OCI-M1 (cell line): ENCODE measurements around the gene AK2.
"Not testable (repeated sequence)": the region's sequence is repeated elsewhere in the genome, so short reads cannot be mapped to it uniquely, and the experiment has no call there.

Experiments used
- DNase-seq: peaks from one replicate; lab custom pipeline; 2025; lab: John Stamatoyannopoulos, UW

The AK2 gene

DNA sequence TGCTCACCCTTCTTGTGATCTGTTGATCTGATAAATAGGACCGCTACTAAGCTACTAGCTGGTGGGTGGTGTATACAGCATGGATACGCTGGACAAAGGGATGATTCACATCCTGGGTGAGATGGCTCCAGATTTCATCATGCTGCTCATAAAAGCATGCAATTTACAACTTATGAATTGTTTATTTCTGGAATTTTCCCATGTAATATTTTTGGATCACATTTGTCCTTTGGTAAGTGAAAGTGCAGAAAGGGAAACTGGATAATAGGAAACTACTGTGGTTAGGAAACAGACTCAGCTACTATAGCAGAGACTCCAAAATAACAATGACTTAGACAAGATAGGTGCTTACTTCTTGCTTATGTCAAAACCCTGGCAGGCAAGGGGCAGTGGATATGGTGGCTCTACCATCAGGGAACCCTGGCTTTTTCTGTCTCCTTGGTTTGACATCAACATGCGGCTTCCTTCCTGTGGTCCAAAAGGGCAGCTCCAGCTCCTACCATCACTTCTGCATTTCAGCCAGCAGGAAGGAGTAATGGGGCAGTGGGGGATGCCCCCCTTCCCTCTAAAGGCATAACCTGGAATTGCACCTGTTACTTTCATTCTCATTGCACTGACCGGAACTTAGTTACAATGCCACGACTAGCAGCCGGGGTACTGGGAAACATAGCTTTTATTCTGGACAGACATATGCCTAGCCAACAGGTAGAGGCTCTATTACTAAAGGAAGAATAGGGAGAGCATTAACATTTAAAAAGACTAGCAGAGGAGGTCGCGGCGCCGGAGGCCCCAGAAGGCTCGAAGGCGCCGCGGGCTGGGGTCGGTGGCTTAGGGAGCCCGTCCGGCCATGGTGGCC, 13.8 kb upstream of the AK2 start:
- peak; percentile 35 for DNase-seq

DNA sequence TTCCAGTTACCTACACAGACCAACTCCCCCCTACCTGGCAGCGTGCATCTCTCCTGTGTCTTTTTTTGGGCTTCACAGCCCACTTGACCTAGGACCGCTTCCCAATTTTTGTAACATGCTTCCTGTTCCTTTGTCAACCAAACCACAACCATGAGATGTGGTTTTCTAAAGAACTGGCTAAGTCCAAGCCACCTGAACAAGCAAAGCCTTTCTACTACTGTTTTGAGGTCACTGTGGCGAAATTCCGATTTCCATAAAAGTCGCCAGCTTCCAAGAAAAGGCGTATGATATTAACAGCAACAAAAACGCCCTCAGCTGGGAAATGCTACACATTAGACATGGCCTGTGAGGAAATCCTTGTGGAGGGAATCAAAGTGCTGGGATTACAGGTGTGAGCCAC, 12.7 kb upstream of the AK2 start:
- DNase-seq: no peak

DNA sequence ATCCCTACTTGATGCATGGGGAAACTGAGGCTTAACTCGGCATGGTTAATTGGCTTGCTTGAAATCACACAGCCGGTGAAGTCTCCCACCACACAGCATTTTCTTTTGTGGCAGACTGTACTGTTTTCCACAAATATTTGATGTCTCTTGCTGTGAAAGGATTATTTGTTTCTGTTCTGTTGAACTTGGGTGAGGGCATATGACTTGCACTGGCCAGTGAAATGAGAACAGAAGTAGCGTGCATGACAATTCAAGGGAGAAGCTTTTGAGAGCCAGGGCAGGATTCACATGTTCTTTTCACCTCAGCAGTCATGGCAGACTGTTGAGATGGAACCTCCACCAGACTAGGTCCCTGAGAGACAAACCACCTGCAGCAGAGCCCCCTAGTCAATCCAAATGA, 11.7 kb upstream of the AK2 start:
- DNase-seq: no peak

DNA sequence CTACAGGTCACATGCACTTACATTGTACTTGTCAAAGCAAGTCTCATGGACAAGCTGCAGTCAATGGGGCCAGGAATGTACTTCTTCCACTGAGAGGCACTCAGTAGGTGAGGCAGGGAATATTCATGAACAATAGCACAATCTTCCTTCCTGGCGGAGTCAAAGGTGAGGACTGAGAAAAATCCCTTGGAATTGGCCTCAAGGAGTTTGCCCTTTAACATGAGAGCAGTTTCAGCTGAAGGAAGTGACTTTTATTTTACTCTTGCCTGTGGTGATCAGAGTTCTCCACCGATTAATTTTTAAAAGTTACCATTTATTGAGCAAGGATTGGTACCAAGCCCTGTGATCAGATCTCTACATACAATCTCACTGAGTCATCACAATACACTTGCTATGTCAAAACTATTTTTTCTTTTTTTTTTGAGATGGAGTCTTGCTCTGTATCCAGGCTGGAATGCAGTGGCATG, 11.2 kb upstream of the AK2 start:
- no peak for DNase-seq

DNA sequence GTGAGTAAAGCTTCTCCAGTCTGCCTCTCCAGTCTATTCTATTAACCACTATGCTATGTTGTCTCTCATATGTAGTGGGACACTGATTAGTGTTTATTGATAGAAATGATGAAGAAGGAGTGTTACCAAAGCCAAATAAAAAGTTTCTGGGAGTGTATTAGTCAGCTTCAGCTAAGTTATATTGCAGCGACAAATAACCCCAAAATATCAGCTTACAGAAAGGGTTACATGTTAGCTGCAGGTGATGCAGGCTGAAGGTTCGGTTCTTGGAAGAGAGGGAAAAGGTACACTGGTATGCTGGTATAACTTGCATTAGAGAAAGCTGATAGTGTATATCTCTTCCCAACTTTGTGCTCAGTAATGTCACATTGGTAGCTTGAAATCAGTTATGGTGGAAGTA, 10.6 kb upstream of the AK2 start:
- DNase-seq: no peak

DNA sequence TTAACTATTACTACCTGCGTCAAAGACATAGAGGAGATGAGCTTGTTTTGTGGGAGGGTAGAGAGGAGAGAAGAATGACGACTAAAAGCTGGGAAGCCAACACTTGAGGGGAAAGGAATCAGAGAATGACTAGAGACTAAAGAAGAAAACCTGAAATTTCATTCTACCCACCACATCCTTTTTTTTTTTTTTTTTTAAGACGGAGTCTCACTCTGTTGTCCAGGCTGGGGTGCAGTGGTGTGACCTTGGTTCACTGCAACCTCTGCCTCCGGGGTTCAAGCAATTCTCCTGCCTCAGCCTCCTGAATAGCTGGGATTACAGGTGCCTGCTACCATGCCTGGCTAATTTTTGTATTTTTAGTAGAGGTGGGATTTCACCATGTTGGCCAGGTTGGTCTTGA, 9.6 kb upstream of the AK2 start:
- not testable (repeated sequence) for DNase-seq

DNA sequence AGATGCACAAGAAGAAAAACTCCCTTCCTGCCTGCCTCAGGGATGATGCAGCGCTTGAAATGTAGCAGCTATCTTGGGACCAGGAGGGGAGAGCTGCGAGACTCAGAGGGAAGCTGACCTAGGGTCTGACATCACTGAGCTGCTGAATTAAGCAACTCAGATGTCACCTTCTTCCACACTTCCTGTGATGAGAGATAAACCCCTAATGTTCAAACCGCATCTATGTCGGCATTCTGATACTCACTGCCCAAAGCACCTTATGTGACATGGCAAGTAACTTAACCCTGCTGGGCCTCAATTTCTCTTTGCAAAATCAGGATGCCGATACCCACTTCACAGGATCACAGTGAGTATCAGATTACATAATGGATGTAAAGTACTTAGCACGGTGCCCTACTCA, 9.1 kb upstream of the AK2 start:
- peak; percentile 43 for DNase-seq

DNA sequence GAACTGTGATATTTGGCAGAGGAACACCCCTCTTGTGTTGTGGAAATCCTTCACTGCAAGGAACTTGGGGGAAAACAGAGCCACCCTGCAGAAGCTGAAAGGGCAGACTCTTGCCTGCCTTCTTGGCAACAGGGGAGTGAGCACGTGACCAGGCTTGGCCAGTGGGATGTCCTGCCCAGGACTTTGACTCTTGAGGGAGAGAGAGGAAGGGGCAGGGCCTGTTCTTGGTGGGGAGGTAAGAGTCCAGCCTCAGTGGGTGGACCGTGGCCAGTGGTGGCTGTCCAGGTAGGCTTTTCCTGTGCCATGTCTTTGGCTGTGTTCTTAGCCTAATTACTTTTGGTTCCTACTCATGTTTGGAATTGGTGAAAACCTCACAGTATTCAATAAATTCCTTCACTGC, 8.6 kb upstream of the AK2 start:
- DNase-seq: peak; percentile 28

DNA sequence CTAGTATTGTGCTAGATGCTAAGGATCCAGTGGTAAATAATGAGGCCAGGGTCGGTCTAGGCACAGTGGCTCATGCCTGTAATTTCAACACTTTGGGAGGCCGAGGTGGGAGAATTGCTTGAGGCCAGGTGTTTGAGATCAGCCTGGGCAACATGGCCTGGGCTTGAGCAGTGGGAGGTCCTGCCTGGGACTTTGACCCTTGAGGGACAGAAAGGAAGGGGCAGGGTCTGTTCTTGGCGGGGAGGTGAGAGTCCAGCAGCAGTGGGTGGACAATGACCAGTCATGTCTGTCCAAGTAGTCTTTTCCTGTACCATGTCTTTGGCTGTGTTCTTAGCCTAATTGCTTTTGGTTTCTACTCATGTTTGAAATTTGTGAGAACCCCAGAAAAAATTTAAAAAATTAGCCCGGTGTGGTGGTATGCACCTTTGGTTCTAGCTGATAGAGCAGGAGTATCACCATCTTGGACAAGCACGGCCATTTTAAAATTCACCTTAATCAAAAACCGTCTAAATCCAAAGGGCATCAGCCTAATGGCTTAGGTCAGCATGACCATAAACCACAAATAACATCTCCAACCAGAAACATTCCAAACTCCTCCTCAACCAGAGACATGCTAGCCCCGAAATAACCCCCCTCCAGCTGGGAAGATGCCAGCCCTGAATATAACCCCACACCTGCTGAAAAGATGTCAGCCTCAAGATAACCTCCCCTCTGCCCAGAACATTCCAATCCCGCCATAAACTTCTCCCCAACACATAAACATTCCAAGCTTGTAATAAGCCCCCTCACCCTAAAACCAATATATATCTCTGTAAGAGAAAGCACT, 6.8 kb upstream of the AK2 start:
- no peak for DNase-seq

DNA sequence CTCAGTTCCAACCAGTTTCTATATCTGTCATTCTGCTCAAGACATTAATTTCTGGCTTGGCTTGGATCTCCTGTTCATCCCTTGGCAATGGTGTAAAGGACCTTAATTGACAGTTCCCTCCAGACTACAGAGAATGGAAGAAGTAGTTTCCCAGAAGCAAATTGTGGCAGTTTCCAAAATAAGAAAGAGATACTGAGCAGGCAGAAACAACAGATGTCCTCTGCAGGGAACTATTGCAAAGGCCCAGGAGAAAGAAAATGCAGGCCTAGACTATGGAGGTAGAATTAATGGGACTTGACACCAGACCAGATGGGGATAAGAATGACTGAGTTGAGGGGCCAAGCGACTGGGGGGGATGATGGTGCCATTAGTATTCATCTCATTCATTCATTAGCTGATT, 6.1 kb upstream of the AK2 start:
- DNase-seq: no peak

DNA sequence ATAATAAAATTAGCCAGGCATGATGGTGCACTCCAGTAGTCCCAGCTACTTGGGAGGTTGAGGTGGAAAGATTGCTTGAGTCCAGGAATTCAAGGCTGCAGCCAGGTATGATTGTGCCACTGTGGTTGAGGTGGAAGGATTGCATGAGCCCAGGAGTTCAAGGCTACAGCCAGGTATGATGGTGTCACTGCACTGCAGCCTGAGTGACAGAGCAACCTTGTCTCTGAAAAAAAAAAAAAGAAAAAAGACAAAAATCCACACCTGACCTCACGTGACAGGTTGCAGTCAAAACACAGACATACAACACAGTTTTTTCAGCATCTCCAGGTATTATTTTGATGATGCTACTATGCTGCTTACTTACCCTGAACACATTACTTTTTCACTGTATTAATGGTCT, 4.3 kb upstream of the AK2 start:
- no peak for DNase-seq

DNA sequence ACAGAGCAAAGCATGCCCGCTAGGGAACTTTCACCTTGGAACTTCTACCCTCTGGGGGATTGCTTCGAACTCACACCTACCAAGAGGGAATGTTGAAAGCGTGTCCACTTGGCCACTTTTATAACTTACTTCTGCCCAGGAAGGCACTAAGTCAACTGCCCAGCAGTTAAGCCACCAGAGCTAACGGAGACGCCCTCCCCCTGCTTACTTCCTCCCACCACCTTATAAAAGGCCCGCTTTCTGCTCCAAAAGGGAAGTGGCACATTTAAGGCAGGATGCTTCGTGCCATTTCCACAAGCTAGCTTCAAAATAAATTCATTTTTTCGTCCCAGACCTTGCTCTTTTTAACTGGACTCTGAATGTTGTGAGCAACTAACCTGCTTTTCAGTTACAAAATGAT, 3.2 kb upstream of the AK2 start:
- DNase-seq: no peak

DNA sequence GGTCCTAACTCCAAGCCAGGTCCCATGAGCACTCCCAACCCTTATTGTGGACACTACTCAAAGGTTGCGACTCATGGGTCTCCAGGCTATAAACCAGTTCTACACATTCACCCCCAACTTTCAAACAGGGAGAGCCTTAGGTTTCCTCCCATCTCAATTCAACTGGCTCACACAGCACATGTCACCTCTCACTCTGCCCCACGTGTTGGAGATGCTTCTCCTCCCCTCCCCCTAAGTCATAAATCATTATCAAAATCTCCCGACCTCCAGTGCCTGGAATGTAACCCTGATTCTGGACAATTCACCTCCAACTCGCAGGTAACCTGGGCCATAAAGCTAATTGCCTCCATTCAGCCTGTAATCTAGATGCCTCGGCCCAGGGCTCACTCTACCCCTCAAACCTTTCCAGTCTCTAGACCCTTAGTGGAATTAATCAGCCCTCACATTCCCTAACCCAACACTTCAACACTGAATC, 595 bp downstream of the AK2 start:
- peak; percentile 42 for DNase-seq

DNA sequence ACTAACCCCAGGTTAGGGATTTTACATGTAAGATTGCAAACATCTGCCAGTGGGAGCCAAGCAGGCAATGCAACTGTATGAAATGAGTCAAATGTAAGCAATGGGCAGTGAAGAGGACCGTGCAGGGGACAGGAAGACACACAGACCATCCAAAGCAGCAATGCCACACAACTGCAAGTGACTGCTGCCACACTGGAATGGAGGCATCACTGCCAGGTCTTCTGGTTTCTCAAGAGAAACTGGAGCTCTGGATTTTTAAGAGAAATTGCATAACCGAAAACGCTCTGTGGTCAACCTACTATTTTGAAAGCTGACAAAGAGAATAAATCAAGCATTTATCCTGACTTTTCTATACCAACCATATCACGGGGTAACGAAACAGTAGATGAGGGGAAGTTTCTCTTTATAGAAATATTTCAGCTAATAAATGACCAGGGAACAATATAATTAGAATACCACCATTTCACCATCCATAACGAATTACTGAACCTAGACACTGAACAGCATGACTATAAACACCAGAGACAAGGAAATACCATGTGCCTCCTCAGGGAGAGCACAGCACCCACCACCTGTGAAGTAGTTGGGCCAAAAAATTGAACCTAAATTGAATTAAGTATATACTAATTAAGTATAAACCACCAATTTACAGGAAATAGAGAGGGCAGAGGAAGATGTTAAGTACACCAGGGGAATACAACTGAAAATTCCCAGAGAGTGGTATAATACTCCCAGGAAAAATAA, 4.4 kb downstream of the AK2 start:
- DNase-seq: no peak

DNA sequence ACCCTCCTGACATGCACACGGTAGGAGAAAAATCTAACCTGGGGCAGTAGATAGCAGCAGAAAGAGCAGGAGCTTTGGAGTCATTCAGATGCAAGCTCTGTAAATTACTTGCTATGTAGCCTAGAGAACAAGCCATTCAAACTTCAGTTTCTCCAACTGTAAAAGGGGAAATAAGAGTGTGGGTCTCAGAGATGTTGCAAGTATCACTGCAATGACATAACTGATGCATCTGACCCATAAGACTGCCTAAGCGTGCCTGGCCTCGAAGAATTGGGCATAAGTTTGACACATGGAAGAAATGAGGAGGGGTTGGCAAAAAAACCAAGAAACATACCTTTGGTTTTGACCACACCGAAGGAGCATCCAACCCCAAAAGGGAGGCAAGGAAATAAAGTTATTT, 5.2 kb downstream of the AK2 start:
- DNase-seq: no peak

DNA sequence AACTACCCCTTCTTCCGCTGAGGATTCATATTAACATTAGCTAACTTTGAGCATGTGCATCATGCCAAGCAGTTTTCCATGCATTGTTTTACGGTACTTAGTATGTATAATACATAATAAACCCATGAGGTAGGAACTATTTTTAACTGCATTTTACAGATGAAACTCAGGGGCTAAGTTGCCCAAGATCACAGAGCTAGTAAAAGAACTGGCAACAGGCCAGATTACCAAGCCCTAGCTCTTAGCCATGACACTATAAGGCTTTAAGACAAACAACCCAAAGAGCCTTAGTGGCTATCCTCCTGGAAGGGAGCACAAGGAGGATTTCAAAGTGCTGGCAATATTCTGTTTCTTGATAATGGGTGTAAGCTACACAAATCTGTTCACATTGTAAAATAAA, 6.1 kb downstream of the AK2 start:
- DNase-seq: no peak

DNA sequence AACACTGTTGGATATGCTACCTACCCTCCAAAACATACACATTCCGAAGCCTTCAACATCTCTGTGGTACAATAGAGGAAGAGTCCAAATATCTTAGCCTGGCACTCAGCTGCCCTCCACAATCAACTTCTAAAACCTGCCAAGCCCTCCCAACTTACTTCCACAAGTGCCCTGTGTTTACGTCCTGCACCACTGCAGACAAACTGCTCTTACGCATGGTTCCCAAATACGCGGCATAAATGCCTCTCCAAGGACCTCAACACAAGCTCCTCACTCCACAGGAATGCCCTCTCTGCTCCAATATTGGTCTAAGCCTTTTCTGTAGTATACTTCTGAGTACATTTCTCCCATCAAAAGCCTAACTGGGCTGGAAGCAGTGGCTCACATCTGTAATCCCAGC, 6.8 kb downstream of the AK2 start:
- DNase-seq: no peak

DNA sequence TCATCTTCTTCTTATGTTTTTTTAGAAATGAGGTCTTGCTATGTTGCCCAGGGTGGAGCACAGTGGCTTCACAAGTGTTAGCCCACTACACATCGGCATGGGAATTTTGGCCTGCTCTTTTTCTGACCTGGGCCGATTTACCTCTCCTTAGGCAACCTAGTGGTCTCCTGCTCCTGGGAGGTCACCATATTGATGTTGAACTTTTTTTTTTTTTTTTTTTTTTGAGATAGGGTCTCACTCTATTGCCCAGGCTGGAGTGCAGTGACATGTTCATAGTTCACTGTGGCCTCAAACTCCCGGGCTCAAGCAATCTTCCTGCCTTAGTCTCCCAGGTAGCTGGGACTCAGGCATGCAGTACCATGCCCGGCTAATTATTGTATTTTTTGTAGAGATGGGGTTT, 7.5 kb downstream of the AK2 start:
- no peak for DNase-seq

DNA sequence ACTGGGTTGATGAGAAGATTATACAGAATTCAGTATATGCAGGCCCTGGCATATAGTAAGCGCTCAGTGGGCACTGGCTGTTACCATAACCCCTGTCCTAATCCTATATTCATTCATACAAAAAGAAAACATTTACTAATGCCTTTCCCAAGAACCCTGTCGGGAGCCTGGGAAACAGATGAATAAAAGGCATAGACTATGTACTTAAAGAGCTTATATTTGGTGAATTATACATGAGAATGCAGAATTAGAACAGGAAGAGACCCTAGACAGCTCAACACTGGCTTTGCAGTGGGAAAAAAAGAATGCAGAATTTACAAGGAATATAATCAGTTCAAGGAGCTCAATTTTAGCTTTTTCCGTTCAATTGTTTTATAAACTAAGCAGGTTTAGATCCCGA, 10.9 kb downstream of the AK2 start:
- no peak for DNase-seq

DNA sequence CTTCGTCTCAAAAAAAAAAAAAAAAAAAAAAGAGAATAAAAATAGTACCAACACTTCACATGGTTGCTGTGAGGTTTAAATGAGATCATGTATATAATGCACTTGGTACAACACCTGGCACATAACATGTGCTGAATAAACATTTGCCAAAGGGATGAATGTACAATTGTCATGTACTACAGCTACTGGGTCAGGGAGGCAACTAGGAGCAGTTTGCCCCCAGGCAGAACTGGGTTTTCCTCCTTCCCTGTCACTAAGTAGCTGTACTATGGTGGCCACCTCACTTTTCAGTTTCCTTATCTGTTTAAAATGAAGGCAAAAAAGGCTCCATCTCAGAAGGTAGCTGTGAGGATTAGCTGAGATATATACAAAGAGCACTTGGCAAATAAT, 11.5 kb downstream of the AK2 start:
- DNase-seq: no peak

DNA sequence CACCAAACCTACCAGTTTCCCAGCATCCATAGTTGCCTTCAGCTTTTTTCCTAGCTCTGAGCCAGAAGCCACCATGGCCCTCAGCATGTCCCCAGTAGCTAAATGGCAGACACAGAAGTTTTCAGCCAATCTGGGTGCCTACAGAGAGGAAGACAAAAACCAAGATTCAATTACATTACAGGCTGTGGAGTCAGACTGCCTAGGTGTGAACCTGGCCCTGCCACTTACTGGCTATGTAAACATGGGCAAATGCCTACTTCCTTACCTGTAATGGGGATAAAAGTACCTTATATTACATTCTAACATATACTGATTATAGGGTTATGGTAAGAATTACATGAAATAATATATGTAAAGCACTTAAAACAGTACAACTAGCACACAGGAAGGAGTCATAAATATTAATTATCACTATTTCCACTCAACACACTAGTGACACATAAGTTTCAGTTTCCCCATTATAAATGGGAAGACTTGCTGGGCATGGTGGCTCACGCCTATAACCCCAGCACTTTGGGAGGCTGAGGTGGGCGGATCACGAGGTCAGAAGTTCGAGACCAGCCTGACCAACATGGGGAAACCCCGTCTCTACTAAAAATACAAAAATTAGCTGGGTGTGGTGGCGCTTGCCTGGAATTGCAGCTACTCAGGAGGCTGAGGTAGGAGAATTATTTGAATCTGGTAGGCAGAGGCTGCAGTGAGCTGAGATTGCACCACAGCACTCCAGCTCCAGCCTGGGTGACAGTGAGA, 12.1 kb downstream of the AK2 start:
- DNase-seq: not testable (repeated sequence)
